GM12875 (cell line): Measurements from ENCODE around the gene FBXO3.

Experiments used
- H3K4me3 ChIP-seq: one replicate; pipeline ENCODE4 v1.5.1; 2011; ENCODE audit warnings: low read depth, low read length, control low read depth
- TF ChIP-seq, protein P1 (sequence below): IDR thresholded peaks from 2 replicates; pipeline ENCODE4 v1.5.1; 2011; ENCODE audit warnings: low read depth, mild to moderate bottlenecking, control low read depth, inconsistent platforms, low read length, moderate library complexity, borderline replicate concordance; ENCODE audit not compliant: insufficient read depth

FBXO3 gene

GRCh38 chr11:33725496-33725895 lies 48.8 kb downstream of the FBXO3 start:
- TF ChIP-seq, protein P1, sequence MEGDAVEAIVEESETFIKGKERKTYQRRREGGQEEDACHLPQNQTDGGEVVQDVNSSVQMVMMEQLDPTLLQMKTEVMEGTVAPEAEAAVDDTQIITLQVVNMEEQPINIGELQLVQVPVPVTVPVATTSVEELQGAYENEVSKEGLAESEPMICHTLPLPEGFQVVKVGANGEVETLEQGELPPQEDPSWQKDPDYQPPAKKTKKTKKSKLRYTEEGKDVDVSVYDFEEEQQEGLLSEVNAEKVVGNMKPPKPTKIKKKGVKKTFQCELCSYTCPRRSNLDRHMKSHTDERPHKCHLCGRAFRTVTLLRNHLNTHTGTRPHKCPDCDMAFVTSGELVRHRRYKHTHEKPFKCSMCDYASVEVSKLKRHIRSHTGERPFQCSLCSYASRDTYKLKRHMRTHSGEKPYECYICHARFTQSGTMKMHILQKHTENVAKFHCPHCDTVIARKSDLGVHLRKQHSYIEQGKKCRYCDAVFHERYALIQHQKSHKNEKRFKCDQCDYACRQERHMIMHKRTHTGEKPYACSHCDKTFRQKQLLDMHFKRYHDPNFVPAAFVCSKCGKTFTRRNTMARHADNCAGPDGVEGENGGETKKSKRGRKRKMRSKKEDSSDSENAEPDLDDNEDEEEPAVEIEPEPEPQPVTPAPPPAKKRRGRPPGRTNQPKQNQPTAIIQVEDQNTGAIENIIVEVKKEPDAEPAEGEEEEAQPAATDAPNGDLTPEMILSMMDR, result no peak
- H3K4me3 ChIP-seq, result no peak overlapping the region

- TF ChIP-seq, protein P1, result no peak
- H3K4me3 ChIP-seq, result no peak overlapping the region
These were observed 49.7 kb downstream of the FBXO3 start for GRCh38 chr11:33724644-33725035.

GRCh38 chr11:33723238-33723881 lies 51.0 kb downstream of the FBXO3 start:
- no peak overlapping the region for H3K4me3 ChIP-seq
- TF ChIP-seq, protein P1, result no peak

DNA sequence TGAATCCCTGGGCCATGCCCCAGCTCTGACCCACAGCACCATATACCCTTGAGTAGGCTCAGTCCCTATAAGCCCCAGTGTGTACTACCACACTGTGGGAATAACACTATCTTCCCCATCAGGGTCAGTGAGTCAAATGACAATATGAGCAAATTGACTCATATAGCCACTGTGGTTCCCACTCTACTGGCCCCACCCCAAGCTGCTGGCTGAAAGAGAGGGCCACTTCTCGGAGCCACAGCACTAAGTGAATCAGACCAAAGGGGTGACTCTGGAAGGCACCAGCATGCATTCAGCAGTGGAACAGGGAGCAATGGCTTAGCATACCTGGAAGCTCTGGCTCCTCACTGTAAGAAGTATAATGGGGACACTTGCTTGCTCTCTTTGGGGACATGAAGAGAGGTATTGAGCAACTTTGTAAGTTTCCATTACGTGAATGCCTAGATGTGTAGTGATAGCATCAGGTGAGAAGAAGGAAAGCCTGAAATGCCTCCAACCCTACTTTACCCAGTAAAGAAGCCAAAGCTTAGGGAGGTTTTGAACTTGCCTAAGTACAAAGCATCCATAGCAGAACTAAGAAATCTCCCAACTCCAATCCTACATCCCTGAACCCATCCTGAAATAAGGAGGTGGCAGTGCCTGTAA lies 51.6 kb downstream of the FBXO3 start:
- no peak overlapping the region for H3K4me3 ChIP-seq
- TF ChIP-seq, protein P1, result no peak

- TF ChIP-seq, protein P1, result no peak
- H3K4me3 ChIP-seq, result no peak overlapping the region
These were observed 52.3 kb downstream of the FBXO3 start for GRCh38 chr11:33721984-33722383.

- no peak overlapping the region for H3K4me3 ChIP-seq
- TF ChIP-seq, protein P1, result no peak
These were observed 52.9 kb downstream of the FBXO3 start for GRCh38 chr11:33721426-33721825.

DNA sequence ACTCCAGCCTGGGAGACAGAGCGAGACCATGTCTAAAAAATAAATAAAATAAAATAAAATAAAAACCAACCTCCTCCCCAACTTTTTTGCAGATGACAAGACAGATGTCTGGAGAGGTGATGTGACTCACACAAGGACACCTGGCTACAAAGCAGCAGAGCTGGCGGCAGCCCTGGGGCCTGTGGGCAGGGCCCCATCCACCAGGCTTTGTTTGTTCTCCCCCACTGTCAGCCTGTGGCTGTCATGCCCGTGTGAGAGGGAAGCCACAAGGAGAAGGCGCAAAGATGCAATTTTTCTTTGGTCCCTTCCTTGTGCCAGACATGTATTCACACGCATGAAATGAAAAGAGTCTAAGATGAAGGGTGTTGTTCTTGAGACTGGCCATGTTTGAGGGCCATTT lies 54.7 kb downstream of the FBXO3 start:
- TF ChIP-seq, protein P1, result no peak
- no peak overlapping the region for H3K4me3 ChIP-seq
